IPS-18c (cell line): ENCODE measurements around the gene MYDGF.

ENCODE experiments used
- H3K4me3 ChIP-seq: 2 replicates; pipeline ENCODE4 v1.7.0; 2013; ENCODE audit warnings: low read depth, mild to moderate bottlenecking, low read length, moderate library complexity; ENCODE audit not compliant: insufficient read depth
- H3K9me3 ChIP-seq: one replicate; pipeline ENCODE4 v1.6.1; 2013; ENCODE audit warnings: mild to moderate bottlenecking, low read length, moderate library complexity; ENCODE audit not compliant: control insufficient read depth, insufficient read depth

MYDGF gene

GRCh38 chr19:4657262-4657661 is 12.9 kb downstream of the MYDGF start:
- H3K9me3 ChIP-seq: no peaks in the 10 kb centered on the region
- H3K4me3 ChIP-seq: no peak overlapping the region

- H3K4me3 ChIP-seq: no peak overlapping the region
- H3K9me3 ChIP-seq: no peaks in the 10 kb centered on the region
Observed at GRCh38 chr19:4656102-4656501, 14.0 kb downstream of the MYDGF start.

GRCh38 chr19:4654437-4655361 is 15.4 kb downstream of the MYDGF start:
- Histone ChIP-seq H3K4me3 (no peak overlapping the region), H3K9me3 (no peaks in the 10 kb centered on the region)

GRCh38 chr19:4653793-4654436 is 16.2 kb downstream of the MYDGF start:
- Histone ChIP-seq H3K9me3 (no peaks in the 10 kb centered on the region), H3K4me3 (no peak overlapping the region)

GRCh38 chr19:4652075-4652474 is 18.1 kb downstream of the MYDGF start:
- H3K4me3 ChIP-seq: no peak overlapping the region
- no peaks in the 10 kb centered on the region for H3K9me3 ChIP-seq

GRCh38 chr19:4650159-4650558 is 20.0 kb downstream of the MYDGF start:
- H3K9me3 ChIP-seq: no peaks in the 10 kb centered on the region
- H3K4me3 ChIP-seq: no peak overlapping the region

GRCh38 chr19:4649392-4650047 is 20.6 kb downstream of the MYDGF start:
- Histone ChIP-seq H3K4me3 (no peak overlapping the region), H3K9me3 (no peaks in the 10 kb centered on the region)

- no peaks in the 10 kb centered on the region for H3K9me3 ChIP-seq
- H3K4me3 ChIP-seq: no peak overlapping the region
Observed at GRCh38 chr19:4647676-4648644, 22.2 kb downstream of the MYDGF start.

- Histone ChIP-seq H3K4me3 (no peak overlapping the region), H3K9me3 (no peaks in the 10 kb centered on the region)
Observed at GRCh38 chr19:4645718-4646117, 24.4 kb downstream of the MYDGF start.

- Histone ChIP-seq H3K4me3 (no peak overlapping the region), H3K9me3 (no peaks in the 10 kb centered on the region)
Observed at GRCh38 chr19:4642625-4643024, 27.5 kb downstream of the MYDGF start.

- Histone ChIP-seq H3K9me3 (no peaks in the 10 kb centered on the region), H3K4me3 (no peak overlapping the region)
Observed at GRCh38 chr19:4641132-4641531, 29.0 kb downstream of the MYDGF start.

GRCh38 chr19:4640247-4641000 is 29.7 kb downstream of the MYDGF start:
- no peaks in the 10 kb centered on the region for H3K9me3 ChIP-seq
- peak overlapping the region; percentile 65; the same call in 1 of the 2 replicates for H3K4me3 ChIP-seq

- H3K9me3 ChIP-seq: no peaks in the 10 kb centered on the region
- peak overlapping the region; percentile 65 for H3K4me3 ChIP-seq
Observed at GRCh38 chr19:4639531-4640246, 30.5 kb downstream of the MYDGF start.

GRCh38 chr19:4638828-4639530 is 31.2 kb downstream of the MYDGF start, which contains the start of gene TNFAIP8L1:
Gene TNFAIP8L1, plus strand, starts transcription at chr19:4639516. Its CDS starts 12,354 bp downstream, at chr19:4651870.
- Histone ChIP-seq H3K9me3 (no peaks in the 10 kb centered on the region), H3K4me3 (peak within 1 kb of the TSS; percentile 65)

- H3K9me3 ChIP-seq: no peaks in the 10 kb centered on the region
- no peak overlapping the region for H3K4me3 ChIP-seq
Observed at GRCh38 chr19:4638317-4638716, 31.8 kb downstream of the MYDGF start.
